Measurements from ENCODE around the gene FYCO1.
A peak's percentile ranks its signal among the peaks of the same experiment; 100 is the strongest.

FYCO1 gene

DNA sequence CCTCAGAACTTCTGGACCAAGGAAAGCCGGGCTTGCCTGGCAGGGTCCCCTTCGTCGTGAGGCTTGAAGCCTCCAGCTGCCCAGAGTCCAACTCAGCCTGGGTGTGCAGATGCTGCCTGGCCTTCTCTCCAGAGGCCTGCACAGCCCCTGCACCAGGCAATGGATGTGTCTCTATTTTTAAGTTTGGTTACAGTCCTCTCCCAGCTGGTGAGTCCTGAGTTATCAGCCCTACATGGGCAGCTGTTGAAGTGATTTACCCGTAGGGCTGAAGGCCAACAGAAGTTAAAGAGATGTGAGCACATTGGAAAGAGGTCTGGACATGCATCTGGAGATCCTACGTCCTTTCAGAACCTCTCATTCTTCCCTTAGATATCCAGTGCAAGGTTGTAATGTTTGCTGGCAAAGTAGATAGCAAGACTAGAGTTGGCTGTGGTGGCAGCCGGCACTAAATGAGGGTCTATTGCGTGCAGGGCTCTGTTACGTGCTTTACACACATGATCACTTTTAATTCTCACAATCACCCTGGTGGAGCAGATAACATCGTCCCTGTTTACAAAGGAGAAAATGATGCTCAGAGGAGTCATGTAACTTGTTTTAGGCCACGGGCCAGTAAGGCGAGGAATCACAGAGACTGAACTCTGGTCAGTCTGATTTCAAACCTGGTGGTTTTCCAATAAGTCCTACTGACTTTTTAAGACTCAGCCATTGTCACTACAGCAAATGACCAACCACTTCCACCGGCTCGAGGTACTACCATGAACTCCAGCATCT lies 9.9 kb downstream of the FYCO1 start:
- H3K27me3 ChIP-seq (ENCODE audit: control insufficient read depth in 1 of 2, insufficient read depth in 2 of 2, low read length in 2 of 2) = no peaks in the 10 kb centered on the region
- no peaks in the 10 kb centered on the region for H3K9me3 ChIP-seq (ENCODE audit: control insufficient read depth in 1 of 2, low read length in 2 of 2)
- H3K4me3 ChIP-seq (ENCODE audit: low read depth in 1 of 2, low read length in 2 of 2) = no peak overlapping the region
- peaks cover 55 to 60% of the 10 kb centered on the region in 2 donors for H3K4me1 ChIP-seq (ENCODE audit: control insufficient read depth in 1 of 2, insufficient read depth in 2 of 2, low read length in 2 of 2)
- peaks cover 22 to 36% of the 10 kb centered on the region in 2 donors for H3K36me3 ChIP-seq (ENCODE audit: control insufficient read depth in 1 of 2, insufficient read depth in 2 of 2, low read length in 2 of 2)
- H3K9ac ChIP-seq (ENCODE audit: low read depth in 1 of 2, low read length in 2 of 2) = no peak overlapping the region
- H3K27ac ChIP-seq (ENCODE audit: low read depth, low read length) = peak overlapping the region; percentile 10

DNA sequence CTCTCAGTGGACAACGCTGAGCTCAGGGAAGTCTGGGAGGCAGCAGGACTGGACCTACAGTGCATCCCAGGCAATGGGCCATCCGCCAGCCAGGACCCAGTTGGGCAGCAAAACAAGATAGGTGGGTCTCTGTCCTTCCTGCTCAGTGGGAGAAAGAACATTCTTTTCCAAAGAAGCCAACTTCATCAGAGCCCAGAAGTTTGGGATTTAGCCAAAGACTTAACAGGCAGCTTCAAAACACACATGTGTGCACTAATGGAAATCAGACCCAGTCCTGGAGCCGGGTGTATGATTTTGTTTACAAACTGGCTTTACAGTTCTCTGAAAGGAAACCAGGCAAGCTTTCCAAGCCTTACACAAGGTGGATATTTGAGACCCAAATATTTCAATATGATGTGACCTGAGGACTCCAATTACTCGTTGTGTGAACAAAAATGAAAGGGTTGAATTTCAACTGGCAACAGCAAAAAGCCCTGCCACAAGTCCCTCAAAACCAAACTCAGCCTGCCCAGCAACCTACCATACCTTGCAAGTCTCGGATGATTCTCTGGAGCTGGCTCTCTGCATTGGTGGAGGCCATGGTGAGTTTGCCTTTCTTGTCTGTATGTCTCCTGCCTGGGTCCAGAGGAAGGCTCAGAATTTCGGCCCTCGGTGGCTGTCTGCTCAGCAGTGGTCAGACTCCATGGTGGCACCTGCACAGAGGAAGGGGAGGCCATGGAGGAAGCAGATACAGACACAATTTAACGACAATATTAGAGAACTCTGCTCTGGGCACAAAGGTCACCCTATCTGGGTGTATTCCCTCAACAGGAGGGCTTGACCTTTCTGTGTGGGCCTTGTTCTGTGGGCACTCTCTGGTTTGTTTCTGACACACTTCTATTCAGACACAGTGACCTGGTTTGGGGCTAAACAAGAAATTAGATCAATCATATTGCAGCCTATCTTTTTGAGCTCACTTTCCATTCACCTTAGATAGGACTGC lies 11.0 kb downstream of the FYCO1 start:
- no peak overlapping the region for H3K9ac ChIP-seq (ENCODE audit: low read depth in 1 of 2, low read length in 2 of 2)
- no peaks in the 10 kb centered on the region for H3K27me3 ChIP-seq (ENCODE audit: control insufficient read depth in 1 of 2, insufficient read depth in 2 of 2, low read length in 2 of 2)
- no peak overlapping the region for H3K27ac ChIP-seq (ENCODE audit: low read depth, low read length)
- H3K36me3 ChIP-seq (ENCODE audit: control insufficient read depth in 1 of 2, insufficient read depth in 2 of 2, low read length in 2 of 2) = peaks cover 22 to 45% of the 10 kb centered on the region in 2 donors
- H3K4me1 ChIP-seq (ENCODE audit: control insufficient read depth in 1 of 2, insufficient read depth in 2 of 2, low read length in 2 of 2) = peaks cover 57 to 66% of the 10 kb centered on the region in 2 donors
- no peaks in the 10 kb centered on the region for H3K9me3 ChIP-seq (ENCODE audit: control insufficient read depth in 1 of 2, low read length in 2 of 2)
- H3K4me3 ChIP-seq (ENCODE audit: low read depth in 1 of 2, low read length in 2 of 2) = peak overlapping the region in 1 of 2 donors; percentile 11

GRCh38 chr3:45983770-45984169 lies 11.9 kb downstream of the FYCO1 start:
- Histone ChIP-seq H3K4me1 (ENCODE audit: control insufficient read depth in 1 of 2, insufficient read depth in 2 of 2, low read length in 2 of 2) (peaks cover 51 to 63% of the 10 kb centered on the region in 2 donors), H3K9ac (ENCODE audit: low read depth in 1 of 2, low read length in 2 of 2) (no peak overlapping the region), H3K27ac (ENCODE audit: low read depth, low read length) (no peak overlapping the region), H3K9me3 (ENCODE audit: control insufficient read depth in 1 of 2, low read length in 2 of 2) (no peaks in the 10 kb centered on the region), H3K4me3 (ENCODE audit: low read depth in 1 of 2, low read length in 2 of 2) (no peak overlapping the region), H3K36me3 (ENCODE audit: control insufficient read depth in 1 of 2, insufficient read depth in 2 of 2, low read length in 2 of 2) (peaks cover 26 to 50% of the 10 kb centered on the region in 2 donors), H3K27me3 (ENCODE audit: control insufficient read depth in 1 of 2, insufficient read depth in 2 of 2, low read length in 2 of 2) (no peaks in the 10 kb centered on the region)

GRCh38 chr3:45981346-45982074 lies 14.1 kb downstream of the FYCO1 start:
- no peak overlapping the region for H3K9ac ChIP-seq (ENCODE audit: low read depth in 1 of 2, low read length in 2 of 2)
- H3K27me3 ChIP-seq (ENCODE audit: control insufficient read depth in 1 of 2, insufficient read depth in 2 of 2, low read length in 2 of 2) = no peaks in the 10 kb centered on the region
- H3K4me1 ChIP-seq (ENCODE audit: control insufficient read depth in 1 of 2, insufficient read depth in 2 of 2, low read length in 2 of 2) = peaks cover 37 to 57% of the 10 kb centered on the region in 2 donors
- no peaks in the 10 kb centered on the region for H3K9me3 ChIP-seq (ENCODE audit: control insufficient read depth in 1 of 2, low read length in 2 of 2)
- no peak overlapping the region for H3K27ac ChIP-seq (ENCODE audit: low read depth, low read length)
- H3K36me3 ChIP-seq (ENCODE audit: control insufficient read depth in 1 of 2, insufficient read depth in 2 of 2, low read length in 2 of 2) = peaks cover 35 to 60% of the 10 kb centered on the region in 2 donors
- H3K4me3 ChIP-seq (ENCODE audit: low read depth in 1 of 2, low read length in 2 of 2) = no peak overlapping the region

- Histone ChIP-seq H3K36me3 (ENCODE audit: control insufficient read depth in 1 of 2, insufficient read depth in 2 of 2, low read length in 2 of 2) (peaks cover 35 to 62% of the 10 kb centered on the region in 2 donors), H3K4me3 (ENCODE audit: low read depth in 1 of 2, low read length in 2 of 2) (no peak overlapping the region), H3K27me3 (ENCODE audit: control insufficient read depth in 1 of 2, insufficient read depth in 2 of 2, low read length in 2 of 2) (no peaks in the 10 kb centered on the region), H3K4me1 (ENCODE audit: control insufficient read depth in 1 of 2, insufficient read depth in 2 of 2, low read length in 2 of 2) (peaks cover 37 to 57% of the 10 kb centered on the region in 2 donors), H3K27ac (ENCODE audit: low read depth, low read length) (no peak overlapping the region), H3K9ac (ENCODE audit: low read depth in 1 of 2, low read length in 2 of 2) (no peak overlapping the region), H3K9me3 (ENCODE audit: control insufficient read depth in 1 of 2, low read length in 2 of 2) (no peaks in the 10 kb centered on the region)
These were observed 14.8 kb downstream of the FYCO1 start for GRCh38 chr3:45980819-45981218.

- Histone ChIP-seq H3K36me3 (ENCODE audit: control insufficient read depth in 1 of 2, insufficient read depth in 2 of 2, low read length in 2 of 2) (peaks cover 37 to 66% of the 10 kb centered on the region in 2 donors), H3K27ac (ENCODE audit: low read depth, low read length) (no peak overlapping the region), H3K9ac (ENCODE audit: low read depth in 1 of 2, low read length in 2 of 2) (no peak overlapping the region), H3K27me3 (ENCODE audit: control insufficient read depth in 1 of 2, insufficient read depth in 2 of 2, low read length in 2 of 2) (no peaks in the 10 kb centered on the region), H3K4me1 (ENCODE audit: control insufficient read depth in 1 of 2, insufficient read depth in 2 of 2, low read length in 2 of 2) (peaks cover 36 to 57% of the 10 kb centered on the region in 2 donors), H3K4me3 (ENCODE audit: low read depth in 1 of 2, low read length in 2 of 2) (no peak overlapping the region), H3K9me3 (ENCODE audit: control insufficient read depth in 1 of 2, low read length in 2 of 2) (no peaks in the 10 kb centered on the region)
These were observed 15.3 kb downstream of the FYCO1 start for GRCh38 chr3:45980229-45980813.

- Histone ChIP-seq H3K27ac (ENCODE audit: low read depth, low read length) (no peak overlapping the region), H3K36me3 (ENCODE audit: control insufficient read depth in 1 of 2, insufficient read depth in 2 of 2, low read length in 2 of 2) (peaks cover 43 to 74% of the 10 kb centered on the region in 2 donors), H3K9ac (ENCODE audit: low read depth in 1 of 2, low read length in 2 of 2) (no peak overlapping the region), H3K4me1 (ENCODE audit: control insufficient read depth in 1 of 2, insufficient read depth in 2 of 2, low read length in 2 of 2) (peaks cover 27 to 50% of the 10 kb centered on the region in 2 donors), H3K27me3 (ENCODE audit: control insufficient read depth in 1 of 2, insufficient read depth in 2 of 2, low read length in 2 of 2) (no peaks in the 10 kb centered on the region), H3K4me3 (ENCODE audit: low read depth in 1 of 2, low read length in 2 of 2) (no peak overlapping the region), H3K9me3 (ENCODE audit: control insufficient read depth in 1 of 2, low read length in 2 of 2) (no peaks in the 10 kb centered on the region)
These were observed 16.2 kb downstream of the FYCO1 start for GRCh38 chr3:45979378-45979777.

- H3K9ac ChIP-seq (ENCODE audit: low read depth in 1 of 2, low read length in 2 of 2) = no peak overlapping the region
- H3K27me3 ChIP-seq (ENCODE audit: control insufficient read depth in 1 of 2, insufficient read depth in 2 of 2, low read length in 2 of 2) = no peaks in the 10 kb centered on the region
- peaks cover 44 to 63% of the 10 kb centered on the region in 2 donors for H3K36me3 ChIP-seq (ENCODE audit: control insufficient read depth in 1 of 2, insufficient read depth in 2 of 2, low read length in 2 of 2)
- no peak overlapping the region for H3K27ac ChIP-seq (ENCODE audit: low read depth, low read length)
- H3K4me1 ChIP-seq (ENCODE audit: control insufficient read depth in 1 of 2, insufficient read depth in 2 of 2, low read length in 2 of 2) = peaks cover 24 to 46% of the 10 kb centered on the region in 2 donors
- no peaks in the 10 kb centered on the region for H3K9me3 ChIP-seq (ENCODE audit: control insufficient read depth in 1 of 2, low read length in 2 of 2)
- no peak overlapping the region for H3K4me3 ChIP-seq (ENCODE audit: low read depth in 1 of 2, low read length in 2 of 2)
These were observed 17.4 kb downstream of the FYCO1 start for GRCh38 chr3:45978006-45978761.
